GM12875 (cell line): Measurements from ENCODE around the gene EXT2.

Source experiments
- H3K4me3 ChIP-seq: one replicate; pipeline ENCODE4 v1.5.1; 2011; ENCODE audit warnings: low read depth, low read length, control low read depth
- TF ChIP-seq, protein P1 (sequence below): IDR thresholded peaks from 2 replicates; pipeline ENCODE4 v1.5.1; 2011; ENCODE audit warnings: low read depth, mild to moderate bottlenecking, control low read depth, inconsistent platforms, low read length, moderate library complexity, borderline replicate concordance; ENCODE audit not compliant: insufficient read depth

Gene EXT2

DNA sequence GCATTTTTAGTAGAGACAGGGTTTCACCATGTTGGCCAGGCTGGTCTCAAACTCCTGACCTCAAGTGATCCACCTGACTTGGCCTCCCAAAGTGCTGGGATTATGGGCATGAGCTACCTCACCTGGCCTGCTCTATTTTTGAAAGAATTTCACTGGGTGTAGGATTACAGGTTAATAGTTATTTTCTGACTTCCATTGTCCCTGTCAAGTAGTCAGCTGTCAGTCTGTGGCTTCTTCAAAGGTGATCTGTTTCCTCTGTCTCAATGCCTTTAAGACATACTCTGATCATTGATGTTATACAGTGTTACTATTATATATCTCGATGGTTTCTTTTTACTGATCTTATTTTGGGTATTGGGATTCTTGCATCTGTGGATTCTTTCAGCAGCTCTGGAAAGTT is 10.1 kb upstream of the EXT2 start:
- TF ChIP-seq, protein P1, sequence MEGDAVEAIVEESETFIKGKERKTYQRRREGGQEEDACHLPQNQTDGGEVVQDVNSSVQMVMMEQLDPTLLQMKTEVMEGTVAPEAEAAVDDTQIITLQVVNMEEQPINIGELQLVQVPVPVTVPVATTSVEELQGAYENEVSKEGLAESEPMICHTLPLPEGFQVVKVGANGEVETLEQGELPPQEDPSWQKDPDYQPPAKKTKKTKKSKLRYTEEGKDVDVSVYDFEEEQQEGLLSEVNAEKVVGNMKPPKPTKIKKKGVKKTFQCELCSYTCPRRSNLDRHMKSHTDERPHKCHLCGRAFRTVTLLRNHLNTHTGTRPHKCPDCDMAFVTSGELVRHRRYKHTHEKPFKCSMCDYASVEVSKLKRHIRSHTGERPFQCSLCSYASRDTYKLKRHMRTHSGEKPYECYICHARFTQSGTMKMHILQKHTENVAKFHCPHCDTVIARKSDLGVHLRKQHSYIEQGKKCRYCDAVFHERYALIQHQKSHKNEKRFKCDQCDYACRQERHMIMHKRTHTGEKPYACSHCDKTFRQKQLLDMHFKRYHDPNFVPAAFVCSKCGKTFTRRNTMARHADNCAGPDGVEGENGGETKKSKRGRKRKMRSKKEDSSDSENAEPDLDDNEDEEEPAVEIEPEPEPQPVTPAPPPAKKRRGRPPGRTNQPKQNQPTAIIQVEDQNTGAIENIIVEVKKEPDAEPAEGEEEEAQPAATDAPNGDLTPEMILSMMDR = no peak
- no peak overlapping the region for H3K4me3 ChIP-seq

DNA sequence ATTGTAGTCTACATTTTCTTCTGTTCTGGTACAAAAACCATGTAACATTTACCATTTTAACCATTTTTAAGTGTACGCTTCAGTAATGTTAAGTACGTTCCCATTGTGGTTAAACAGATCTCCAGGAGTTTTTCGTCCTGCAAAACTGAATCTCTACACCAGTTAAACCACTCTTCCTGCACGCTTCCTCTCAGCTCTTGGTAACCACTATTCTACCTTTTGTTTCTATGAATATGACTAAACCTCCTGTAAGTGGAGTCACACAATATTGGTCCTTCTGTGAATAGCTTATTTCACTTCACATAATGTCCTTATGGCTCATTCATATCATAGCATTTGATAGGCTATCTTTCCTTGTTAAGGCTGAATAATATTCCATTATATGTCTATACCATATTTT is 7.1 kb upstream of the EXT2 start:
- TF ChIP-seq, protein P1 = no peak
- H3K4me3 ChIP-seq = no peak overlapping the region

DNA sequence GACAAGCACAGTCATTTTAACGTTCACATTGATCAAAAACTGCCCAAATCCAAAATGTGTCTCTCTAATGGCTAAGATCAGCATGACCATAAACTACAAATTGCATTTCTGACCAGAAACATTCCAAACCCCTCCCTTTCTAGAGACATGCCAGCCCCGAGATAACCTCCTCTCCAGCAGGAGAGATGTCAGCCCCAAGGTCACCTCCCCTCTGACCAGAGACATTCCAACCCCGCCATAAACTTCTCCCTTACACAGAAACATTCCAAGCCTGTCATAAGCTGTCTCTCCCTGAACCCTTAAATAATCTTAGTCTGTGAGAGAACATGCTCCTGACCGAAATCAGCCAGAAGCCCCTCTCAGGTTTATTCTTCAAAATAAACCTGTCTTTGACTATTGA is 6.6 kb upstream of the EXT2 start:
- TF ChIP-seq, protein P1 = no peak
- no peak overlapping the region for H3K4me3 ChIP-seq

DNA sequence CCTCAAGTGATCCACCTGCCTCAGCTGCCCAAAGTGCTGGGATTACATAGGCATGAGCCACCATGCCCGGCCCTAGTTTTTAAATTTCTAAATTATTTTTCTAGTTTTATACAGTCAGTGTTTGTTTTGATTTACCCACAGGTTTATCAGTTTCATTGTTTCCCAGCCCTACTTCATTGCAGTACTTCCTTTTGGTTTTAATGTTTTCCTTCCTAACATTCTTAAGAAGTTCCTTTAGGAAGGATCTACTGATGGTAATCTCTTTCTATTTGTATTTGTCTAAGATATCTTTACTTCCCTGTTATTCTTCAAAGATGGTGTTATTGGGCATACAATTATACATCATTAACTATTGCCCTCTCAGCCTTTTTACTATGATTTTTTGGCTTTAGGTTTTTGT is 4.9 kb upstream of the EXT2 start:
- no peak overlapping the region for H3K4me3 ChIP-seq
- TF ChIP-seq, protein P1 = no peak

DNA sequence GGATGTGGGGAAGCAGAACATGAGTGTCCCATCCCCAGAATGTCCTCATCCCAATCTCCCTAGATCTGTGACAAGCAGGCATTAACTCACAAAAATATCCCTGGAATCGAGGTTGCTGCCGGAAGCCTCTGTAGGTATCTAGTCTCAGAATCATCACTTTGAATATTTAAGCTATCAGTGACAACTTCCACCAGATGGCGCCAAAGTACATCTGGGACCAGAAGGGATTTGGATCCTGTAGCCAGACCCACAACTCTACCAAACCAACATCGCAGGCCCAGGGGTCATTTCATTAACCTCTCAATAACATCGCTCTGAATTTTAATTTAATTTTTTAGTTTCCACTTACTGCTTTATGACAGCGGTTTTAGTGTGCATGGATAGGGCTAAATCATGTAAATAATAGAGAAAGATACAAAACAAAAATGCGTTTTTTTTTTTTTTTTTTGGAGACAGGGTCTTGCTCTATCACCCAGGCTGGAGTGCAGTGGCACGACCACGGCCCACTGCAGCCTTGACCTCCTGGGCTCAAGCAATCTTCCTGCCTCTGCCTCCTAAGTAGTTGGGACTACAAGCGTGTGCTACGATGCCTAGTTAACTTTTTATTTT is 1.1 kb upstream of the EXT2 start:
- no peak overlapping the region for H3K4me3 ChIP-seq
- TF ChIP-seq, protein P1 = peak; percentile 71

DNA sequence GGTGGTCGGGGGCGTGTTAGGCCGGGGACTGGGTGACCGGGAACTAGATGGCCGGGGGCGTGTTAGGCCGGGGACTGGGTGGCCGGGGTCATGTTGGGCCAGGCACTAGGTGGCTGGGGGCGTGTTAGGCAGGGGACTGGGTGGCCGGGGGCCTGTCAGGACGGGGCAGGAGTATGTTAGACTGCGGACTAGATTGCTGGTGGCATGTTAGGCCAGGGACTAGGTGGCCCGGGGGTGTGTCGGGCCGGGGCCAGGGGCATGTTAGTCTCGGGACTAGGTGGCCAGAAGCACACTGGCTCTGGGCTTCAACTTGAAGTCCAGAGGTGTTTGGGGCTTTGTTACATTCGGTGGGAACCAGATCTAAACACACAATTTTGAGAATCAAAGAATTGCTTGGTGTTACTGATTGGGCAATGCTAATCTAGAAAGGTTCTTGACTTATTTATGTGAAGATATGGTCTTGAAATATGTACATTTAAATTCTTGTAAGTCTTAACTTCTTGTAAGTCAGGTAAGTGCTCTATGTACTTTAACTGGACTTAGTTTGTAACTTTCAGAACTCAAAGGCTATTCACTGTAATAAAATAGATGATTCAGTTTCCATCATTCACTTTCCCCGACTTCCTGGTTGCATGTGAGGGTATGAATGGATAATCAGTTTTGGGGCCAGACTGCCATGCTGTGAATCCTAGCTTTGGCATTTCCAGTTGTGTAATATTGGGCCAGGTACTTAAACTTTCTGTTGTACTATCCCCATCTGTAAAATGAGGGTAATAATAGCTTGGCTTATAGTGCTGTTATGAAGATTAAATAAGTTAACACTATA is 1.1 kb downstream of the EXT2 start:
- peak overlapping the region; percentile 89 for H3K4me3 ChIP-seq

More for the DNA sequence above, 1.1 kb downstream of the EXT2 start:
- TF ChIP-seq, protein P1 = no peak
